H1 (cell line): ENCODE data around the gene BMPR1A.

Experiments used
- CEBPB ChIP-seq: IDR thresholded peaks from 2 replicates; pipeline ENCODE4 v1.6.1; 2012; ENCODE audit warnings: low read depth, low read length
- CHD2 ChIP-seq: IDR thresholded peaks from 2 replicates; pipeline ENCODE4 v1.6.1; 2012; ENCODE audit warnings: low read length, improper control_type of control experiment
- JUND ChIP-seq: IDR thresholded peaks from 2 replicates; pipeline ENCODE4 v1.6.1; 2011; ENCODE audit warnings: mild to moderate bottlenecking, improper control_type of control experiment, low read length
- POLR2A ChIP-seq, 2 experiments: IDR thresholded peaks; 1 replicate in 1 of 2; 2 replicates in 1 of 2; pipeline ENCODE4 v1.6.1; 2011; ENCODE audit warnings: low read depth in 2 of 2, low read length in 2 of 2, mild to moderate bottlenecking in 2 of 2; ENCODE audit errors: control extremely low read depth in 1 of 2
- RFX5 ChIP-seq: IDR thresholded peaks from 2 replicates; pipeline ENCODE4 v1.6.1; 2011; ENCODE audit warnings: low read depth, low read length, improper control_type of control experiment, borderline replicate concordance
- SP2 ChIP-seq: IDR thresholded peaks from 2 replicates; pipeline ENCODE4 v1.6.1; 2012; ENCODE audit warnings: mild to moderate bottlenecking, low read length, inconsistent platforms
- TF ChIP-seq, protein P1 (sequence below), 3 experiments: IDR thresholded peaks; 1 replicate in 2 of 3; 2 replicates in 1 of 3; pipeline versions ENCODE4 v1.5.1 to v1.6.1; 2011; ENCODE audit warnings: low read length in 3 of 3, mild to moderate bottlenecking in 3 of 3, inconsistent platforms in 2 of 3, low read depth in 1 of 3, moderate library complexity in 1 of 3; ENCODE audit not compliant: insufficient read depth in 1 of 3; ENCODE audit errors: control extremely low read depth in 1 of 3

DNA sequence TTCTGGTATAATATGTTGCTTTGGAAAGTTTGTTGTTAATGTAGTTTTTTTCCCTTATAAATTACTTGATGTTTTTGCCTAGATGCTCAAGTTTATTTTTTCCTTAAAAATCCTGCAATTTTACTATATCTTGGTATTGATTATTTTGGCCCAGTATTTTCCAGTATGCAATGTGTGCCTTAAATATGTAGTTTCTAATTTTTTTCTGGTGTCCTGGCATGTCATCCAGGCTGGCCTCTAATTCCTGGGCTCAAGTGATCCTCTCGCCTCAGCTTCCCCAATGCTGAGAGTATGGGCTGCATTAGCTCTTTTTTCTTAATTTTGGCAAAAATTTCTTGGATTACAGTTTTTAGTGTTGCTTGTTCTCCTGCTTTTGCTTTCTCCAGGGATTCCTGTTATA is 57.6 kb downstream of the BMPR1A start:
- no peak for TF ChIP-seq CEBPB
- TF ChIP-seq, protein P1, sequence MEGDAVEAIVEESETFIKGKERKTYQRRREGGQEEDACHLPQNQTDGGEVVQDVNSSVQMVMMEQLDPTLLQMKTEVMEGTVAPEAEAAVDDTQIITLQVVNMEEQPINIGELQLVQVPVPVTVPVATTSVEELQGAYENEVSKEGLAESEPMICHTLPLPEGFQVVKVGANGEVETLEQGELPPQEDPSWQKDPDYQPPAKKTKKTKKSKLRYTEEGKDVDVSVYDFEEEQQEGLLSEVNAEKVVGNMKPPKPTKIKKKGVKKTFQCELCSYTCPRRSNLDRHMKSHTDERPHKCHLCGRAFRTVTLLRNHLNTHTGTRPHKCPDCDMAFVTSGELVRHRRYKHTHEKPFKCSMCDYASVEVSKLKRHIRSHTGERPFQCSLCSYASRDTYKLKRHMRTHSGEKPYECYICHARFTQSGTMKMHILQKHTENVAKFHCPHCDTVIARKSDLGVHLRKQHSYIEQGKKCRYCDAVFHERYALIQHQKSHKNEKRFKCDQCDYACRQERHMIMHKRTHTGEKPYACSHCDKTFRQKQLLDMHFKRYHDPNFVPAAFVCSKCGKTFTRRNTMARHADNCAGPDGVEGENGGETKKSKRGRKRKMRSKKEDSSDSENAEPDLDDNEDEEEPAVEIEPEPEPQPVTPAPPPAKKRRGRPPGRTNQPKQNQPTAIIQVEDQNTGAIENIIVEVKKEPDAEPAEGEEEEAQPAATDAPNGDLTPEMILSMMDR (IDR thresholded peaks at IDR 0.05; ENCODE audit: control extremely low read depth in 1 of 3, insufficient read depth in 1 of 3, low read depth in 1 of 3, low read length in 3 of 3) = no peak
- no peak for TF ChIP-seq POLR2A (IDR thresholded peaks at IDR 0.05; ENCODE audit: control extremely low read depth in 1 of 2, low read depth in 2 of 2, low read length in 2 of 2)
- TF ChIP-seq SP2 = no peak
- no peak for TF ChIP-seq JUND
- TF ChIP-seq CHD2 = no peak
- no peak for TF ChIP-seq RFX5
